Neural cell (in vitro differentiated cells): ENCODE data around the gene PLG.

Source experiments
- EZH2 ChIP-seq: fragments of 200-600, 300-800 bp; shearing (Covaris generic), sonication (generic); IDR thresholded peaks from 2 replicates; pipeline ENCODE4 v1.6.1; 2014; ENCODE audit warnings: antibody characterized with exemption, low read length, borderline replicate concordance, mild to moderate bottlenecking; ENCODE audit not compliant: insufficient read depth, poor library complexity, severe bottlenecking
- POLR2AphosphoS5 ChIP-seq: IDR thresholded peaks from 2 replicates; pipeline ENCODE4 v1.6.1; 2012

DNA sequence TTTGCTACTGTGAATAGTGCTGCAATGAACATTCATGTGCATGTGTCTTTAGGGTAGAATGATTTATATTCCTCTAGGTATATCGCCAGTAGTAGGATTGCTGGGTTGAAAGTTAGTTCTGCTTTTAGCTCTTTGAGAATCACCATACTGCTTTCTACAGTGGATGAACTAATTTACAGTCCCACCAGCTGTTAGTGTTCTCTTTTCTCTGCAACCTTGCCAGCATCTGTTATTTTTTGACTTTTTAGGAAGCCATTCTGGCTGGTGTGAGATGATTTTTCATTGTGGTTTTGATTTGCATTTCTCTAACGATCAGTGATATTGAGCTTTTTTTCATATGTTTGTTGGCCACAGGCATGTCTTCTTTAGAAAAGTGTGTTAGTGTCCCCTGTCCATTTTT, 40.0 kb downstream of the PLG start:
- TF ChIP-seq POLR2AphosphoS5 (no peak), EZH2 (no peak)
